Measurements from ENCODE around the gene ERCC6L2.

ERCC6L2 gene

GRCh38 chr9:95952471-95952870 lies 77.0 kb downstream of the ERCC6L2 start:
- Histone ChIP-seq H3K27ac (ENCODE audit: low read depth, low read length, poor library complexity, severe bottlenecking) (no peak overlapping the region), H3K36me3 (ENCODE audit: insufficient read depth, low read length) (peaks cover 20% of the 10 kb centered on the region), H3K79me2 (ENCODE audit: insufficient read depth, low read length) (no peaks in the 10 kb centered on the region), H3K9me2 (ENCODE audit: low read depth, low read length) (no peaks in the 10 kb centered on the region), H3F3A (ENCODE audit: insufficient read depth, low read length) (no peaks in the 10 kb centered on the region), H2AFZ (ENCODE audit: low read length) (no peak overlapping the region), H3K4me3 (ENCODE audit: low read depth, low read length, poor library complexity, severe bottlenecking) (no peak overlapping the region), H3K9ac (ENCODE audit: low read length) (no peak overlapping the region), H3K4me2 (ENCODE audit: low read length) (no peak overlapping the region), H3K27me3 (ENCODE audit: insufficient read depth, low read length) (no peaks in the 10 kb centered on the region), H3K9me3 (ENCODE audit: low read length) (peaks cover 9% of the 10 kb centered on the region; the same call in 1 of the 2 replicates), H4K20me1 (ENCODE audit: insufficient read depth, low read length) (no peaks in the 10 kb centered on the region), H3K4me1 (ENCODE audit: insufficient read depth, low read length, severe bottlenecking) (no peaks in the 10 kb centered on the region)
- TF ChIP-seq EZH2 (IDR thresholded peaks at IDR 0.05; ENCODE audit: borderline replicate concordance, low read length) (no peak), CTCF (IDR thresholded peaks at IDR 0.05; ENCODE audit: low read length) (no peak)

GRCh38 chr9:95953986-95954385 lies 78.5 kb downstream of the ERCC6L2 start:
- TF ChIP-seq CTCF (IDR thresholded peaks at IDR 0.05; ENCODE audit: low read length) (no peak), EZH2 (IDR thresholded peaks at IDR 0.05; ENCODE audit: borderline replicate concordance, low read length) (no peak)

GRCh38 chr9:95954940-95955339 lies 79.4 kb downstream of the ERCC6L2 start:
- Histone ChIP-seq H3K27me3 (ENCODE audit: insufficient read depth, low read length) (no peaks in the 10 kb centered on the region), H3K4me3 (ENCODE audit: low read depth, low read length, poor library complexity, severe bottlenecking) (no peak overlapping the region), H3K9me2 (ENCODE audit: low read depth, low read length) (no peaks in the 10 kb centered on the region), H3K9me3 (ENCODE audit: low read length) (peaks cover 5% of the 10 kb centered on the region; the same call in 1 of the 2 replicates), H4K20me1 (ENCODE audit: insufficient read depth, low read length) (no peaks in the 10 kb centered on the region), H2AFZ (ENCODE audit: low read length) (no peak overlapping the region), H3K4me1 (ENCODE audit: insufficient read depth, low read length, severe bottlenecking) (no peaks in the 10 kb centered on the region), H3F3A (ENCODE audit: insufficient read depth, low read length) (no peaks in the 10 kb centered on the region), H3K4me2 (ENCODE audit: low read length) (no peak overlapping the region), H3K79me2 (ENCODE audit: insufficient read depth, low read length) (no peaks in the 10 kb centered on the region), H3K36me3 (ENCODE audit: insufficient read depth, low read length) (peaks cover 14% of the 10 kb centered on the region), H3K27ac (ENCODE audit: low read depth, low read length, poor library complexity, severe bottlenecking) (no peak overlapping the region), H3K9ac (ENCODE audit: low read length) (no peak overlapping the region)
- TF ChIP-seq EZH2 (IDR thresholded peaks at IDR 0.05; ENCODE audit: borderline replicate concordance, low read length), result no peak
- no peak for TF ChIP-seq CTCF (IDR thresholded peaks at IDR 0.05; ENCODE audit: low read length)

More at GRCh38 chr9:95953986-95954385, 78.5 kb downstream of the ERCC6L2 start:
- Histone ChIP-seq H3F3A (ENCODE audit: insufficient read depth, low read length) (no peaks in the 10 kb centered on the region), H3K4me3 (ENCODE audit: low read depth, low read length, poor library complexity, severe bottlenecking) (no peak overlapping the region), H3K27ac (ENCODE audit: low read depth, low read length, poor library complexity, severe bottlenecking) (no peak overlapping the region), H3K9me2 (ENCODE audit: low read depth, low read length) (no peaks in the 10 kb centered on the region), H3K9me3 (ENCODE audit: low read length) (peaks cover 5% of the 10 kb centered on the region; the same call in 1 of the 2 replicates), H3K27me3 (ENCODE audit: insufficient read depth, low read length) (no peaks in the 10 kb centered on the region), H3K4me1 (ENCODE audit: insufficient read depth, low read length, severe bottlenecking) (no peaks in the 10 kb centered on the region), H3K4me2 (ENCODE audit: low read length) (no peak overlapping the region), H3K9ac (ENCODE audit: low read length) (no peak overlapping the region), H3K79me2 (ENCODE audit: insufficient read depth, low read length) (no peaks in the 10 kb centered on the region), H2AFZ (ENCODE audit: low read length) (no peak overlapping the region), H3K36me3 (ENCODE audit: insufficient read depth, low read length) (peaks cover 14% of the 10 kb centered on the region), H4K20me1 (ENCODE audit: insufficient read depth, low read length) (no peaks in the 10 kb centered on the region)

All from OCI-LY1 (cell line).